C4-2B (cell line): Measurements from ENCODE around the gene PAQR5.

Experiments used
- H3K27ac ChIP-seq: fragments of 450-650 bp; 2 replicates; pipeline ENCODE4 v1.5.1; 2017
- CTCF ChIP-seq: fragments of 450-650 bp; conservative IDR thresholded peaks from 2 replicates; pipeline ENCODE4 v1.5.1; 2017; ENCODE audit warnings: mild to moderate bottlenecking
- ZFX ChIP-seq: fragments of 450-650 bp; IDR thresholded peaks from 2 replicates; pipeline ENCODE4 v1.6.1; 2017

PAQR5 gene

GRCh38 chr15:69450968-69451695 lies 152.4 kb downstream of the PAQR5 start:
- TF ChIP-seq CTCF = no peak
- no peak for TF ChIP-seq ZFX
- H3K27ac ChIP-seq = no peak overlapping the region

GRCh38 chr15:69451951-69452691 lies 153.4 kb downstream of the PAQR5 start:
- TF ChIP-seq CTCF = no peak
- TF ChIP-seq ZFX = no peak
- peak overlapping the region; percentile 95 for H3K27ac ChIP-seq

GRCh38 chr15:69452692-69453521 lies 154.2 kb downstream of the PAQR5 start, which contains the start of gene RPLP1:
Gene RPLP1 (plus strand): TSS chr15:69452818. CDS start chr15:69452949, 131 bp downstream.
- peak within 1 kb of the TSS; percentile 95 for H3K27ac ChIP-seq
- peak; percentile 96 for TF ChIP-seq ZFX
- no peak for TF ChIP-seq CTCF

- TF ChIP-seq CTCF (no peak), ZFX (no peak)
- no peak overlapping the region for H3K27ac ChIP-seq
Observed at GRCh38 chr15:69454953-69455352, 156.2 kb downstream of the PAQR5 start.

- TF ChIP-seq ZFX = no peak
- no peak for TF ChIP-seq CTCF
- no peak overlapping the region for H3K27ac ChIP-seq
Observed at GRCh38 chr15:69456208-69457166, 157.8 kb downstream of the PAQR5 start.
